ENCODE results near the gene PRAMEF33. TPM values are rescaled to one million over a fixed set of nuclear protein-coding genes. Genes with fewer than 3 reads are reported as not detected.

PRAMEF33 gene, protein sequence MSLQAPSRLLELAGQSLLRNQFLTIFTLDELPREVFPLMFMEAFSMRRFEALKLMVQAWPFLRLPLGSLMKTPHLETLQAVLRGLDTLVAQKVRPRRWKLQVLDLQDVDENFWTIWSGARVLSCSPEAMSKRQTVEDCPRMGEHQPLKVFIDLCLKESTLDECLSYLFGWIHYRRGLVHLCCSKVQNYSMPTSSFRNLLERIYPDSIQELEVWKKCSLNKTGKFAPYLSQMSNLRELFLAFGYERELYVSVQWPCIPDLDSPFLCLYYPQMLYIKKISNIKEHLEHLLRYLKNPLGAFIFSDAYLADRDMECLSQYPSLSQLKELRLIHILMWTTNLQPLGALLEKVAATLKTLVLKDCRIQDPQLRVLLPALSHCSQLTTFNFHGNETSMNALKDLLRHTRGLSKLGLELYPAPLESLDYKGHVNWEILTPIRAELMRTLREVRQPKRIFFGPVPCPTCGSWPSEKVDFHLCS
- total RNA-seq = not detected in 2 replicates

GRCh38 chr1:13303239-13303638 is at the start of gene PRAMEF33:
PRAMEF33 (plus strand) TSS chr1:13303539; CDS start chr1:13305955, 2,416 bp downstream.

GRCh38 chr1:13253898-13254297 is 49.4 kb upstream of the PRAMEF33 start, which contains the start of gene PRAMEF5:
PRAMEF5 (plus strand) TSS chr1:13254198; CDS start chr1:13259269, 5,071 bp downstream.

GRCh38 chr1:13285037-13285436 is 18.3 kb upstream of the PRAMEF33 start, which contains the start of gene PRAMEF8:
PRAMEF8 (minus strand) TSS chr1:13285137; CDS start chr1:13284091, 1,046 bp downstream.

DNA sequence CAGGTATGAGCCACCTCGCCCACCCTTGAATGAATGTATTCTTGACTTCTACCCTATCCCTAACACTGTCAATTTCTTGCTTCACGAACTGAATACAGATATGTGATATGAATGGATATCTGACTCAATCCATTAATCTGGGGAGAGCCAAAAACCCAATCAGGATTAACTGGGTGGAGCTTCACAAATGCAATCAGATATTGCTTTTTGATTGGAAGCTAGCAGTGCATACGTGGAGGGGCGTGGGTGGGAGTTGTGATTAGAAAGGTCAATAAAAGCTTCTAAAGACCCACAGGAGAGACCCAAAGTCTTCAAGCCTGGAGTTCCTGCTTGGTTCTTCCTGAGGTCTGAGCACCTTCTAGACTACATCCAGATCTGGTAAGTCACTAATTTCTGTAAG is 11.9 kb downstream of the PRAMEF33 start, which contains the start of gene PRAMEF15:
Gene PRAMEF15 (plus strand): TSS at position 301 of the 400 bp plus-strand sequence. CDS start 2,827 bp downstream, outside the sequence.

DNA sequence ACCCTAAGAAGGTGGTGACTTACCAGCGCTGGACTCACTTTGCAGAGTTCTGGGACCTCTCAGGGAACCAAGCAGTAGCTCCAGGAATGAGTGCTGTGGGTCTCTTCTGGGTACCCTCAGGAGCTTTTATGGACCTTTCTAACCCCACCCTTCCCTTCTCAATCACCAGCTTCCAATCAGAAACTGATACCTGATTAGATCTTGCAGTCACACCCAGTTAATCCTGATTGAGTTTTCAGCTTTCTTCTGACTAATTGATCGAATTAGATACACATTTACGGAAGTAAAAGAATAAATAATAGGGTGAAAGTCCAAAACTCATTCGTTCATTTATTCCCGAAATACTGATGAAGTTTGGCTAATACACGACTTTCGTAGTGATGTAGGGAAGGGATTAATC is 43.7 kb downstream of the PRAMEF33 start, which contains the start of gene PRAMEF14:
Gene PRAMEF14 (minus strand): TSS at position 101 of the 400 bp plus-strand sequence. CDS start 1,820 bp downstream, outside the sequence.

Other genes with a start within 250 kb of the PRAMEF33 start
- not detected in 2 replicates for gene PRAMEF27, start 247.0 kb upstream of the PRAMEF33 start, total RNA-seq
- gene HNRNPCL3, start 242.8 kb upstream of the PRAMEF33 start, total RNA-seq = not detected in 2 replicates
- not detected in 2 replicates for gene PRAMEF25, start 232.8 kb upstream of the PRAMEF33 start, total RNA-seq
- not detected in 2 replicates for gene HNRNPCL2, start 186.7 kb upstream of the PRAMEF33 start, total RNA-seq
- gene PRAMEF26, start 147.5 kb upstream of the PRAMEF33 start, total RNA-seq = not detected in 2 replicates
- not detected in 2 replicates for gene HNRNPCL4, start 137.9 kb upstream of the PRAMEF33 start, total RNA-seq
- gene PRAMEF9, start 131.7 kb upstream of the PRAMEF33 start, total RNA-seq = not detected in 2 replicates
- gene PRAMEF13, start 102.1 kb upstream of the PRAMEF33 start, total RNA-seq = not detected in 2 replicates
- gene PRAMEF18, start 77.4 kb upstream of the PRAMEF33 start, total RNA-seq = not detected in 2 replicates
- not detected in 2 replicates for gene PRAMEF5, start 49.3 kb upstream of the PRAMEF33 start, total RNA-seq
- gene PRAMEF8, start 18.4 kb upstream of the PRAMEF33 start, total RNA-seq = not detected in 2 replicates
- not detected in 2 replicates for gene PRAMEF15, start 12.0 kb downstream of the PRAMEF33 start, total RNA-seq
- not detected in 2 replicates for gene PRAMEF14, start 43.6 kb downstream of the PRAMEF33 start, total RNA-seq
- not detected in 2 replicates for gene PRAMEF19, start 68.4 kb downstream of the PRAMEF33 start, total RNA-seq
- gene PRAMEF17, start 86.1 kb downstream of the PRAMEF33 start, total RNA-seq = not detected in 2 replicates
- gene PRAMEF20, start 106.9 kb downstream of the PRAMEF33 start, total RNA-seq = not detected in 2 replicates
- gene LRRC38, start 210.5 kb downstream of the PRAMEF33 start, total RNA-seq = not detected in 2 replicates

Measured in myometrial cell (primary cell).